Endothelial cell of umbilical vein (primary cell): ENCODE results near the gene MAP3K10. TPM values are rescaled to one million over a fixed set of nuclear protein-coding genes. Genes with fewer than 3 reads are reported as not detected.

ENCODE experiments used
- BruUV-seq: library from RNA; stranded (reverse); fragments of 400-500 nt; replicated peaks from 2 replicates; lab custom pipeline; 2021; lab: Mats Ljungman, UMichigan
- CTCF ChIA-PET: fragments of 300-600, 350-600 bp; sonication (Branson Sonifier 250); formaldehyde crosslinking; loops from one replicate; lab custom pipeline; 2021; ENCODE audit warnings: antibody characterized with exemption, inconsistent platforms; lab: Charles Lee
- POLR2A ChIA-PET: fragments of 300-600, 350-600 bp; sonication (Branson Sonifier 250); formaldehyde crosslinking; loops from one replicate; lab custom pipeline; 2021; ENCODE audit warnings: antibody characterized with exemption, inconsistent platforms; lab: Charles Lee
- DNase-seq: peaks from one replicate; pipeline ENCODE4 v3.0.0-alpha.2; 2011; ENCODE audit warnings: low read depth, low spot score
- FAIRE-seq: peaks from 2 replicates; lab custom pipeline; 2011; peaks lifted over from hg19 to GRCh38; lab: Jason Lieb, UNC
- H2AFZ ChIP-seq: 2 replicates; pipeline ENCODE4 v1.6.0; 2012; ENCODE audit warnings: low read depth, low read length, control low read depth, inconsistent platforms
- H3K27ac ChIP-seq: 2 replicates; pipeline ENCODE4 v1.5.1; 2011; ENCODE audit warnings: low read depth, mild to moderate bottlenecking, control low read depth, low read length, moderate library complexity; ENCODE audit not compliant: insufficient read depth
- H3K27me3 ChIP-seq, 2 experiments: 2 replicates each; pipeline versions ENCODE4 v1.6.0 to v1.6.1; 2011; ENCODE audit warnings: low read length in 2 of 2, mixed read lengths in 1 of 2; ENCODE audit not compliant: control insufficient read depth in 2 of 2, insufficient read depth in 2 of 2
- H3K36me3 ChIP-seq, 2 experiments: 2 replicates in 1 of 2; 3 replicates in 1 of 2; pipeline ENCODE4 v1.5.1; 2011; ENCODE audit warnings: low read length in 2 of 2, mild to moderate bottlenecking in 1 of 2, moderate library complexity in 1 of 2; ENCODE audit not compliant: control insufficient read depth in 2 of 2, insufficient read depth in 2 of 2; ENCODE audit errors: extremely low read depth in 1 of 2
- H3K4me1 ChIP-seq: 3 replicates; pipeline ENCODE4 v1.5.1; 2011; ENCODE audit warnings: mild to moderate bottlenecking, low read length; ENCODE audit not compliant: control insufficient read depth, insufficient read depth; ENCODE audit errors: extremely low read depth
- H3K4me2 ChIP-seq: 2 replicates; pipeline ENCODE4 v1.6.1; 2011; ENCODE audit warnings: low read length, control low read depth, mixed read lengths; ENCODE audit not compliant: insufficient read depth
- H3K4me3 ChIP-seq, 3 experiments: fragments of 200-600 bp in 1 of 3; sonication (generic), shearing (Covaris generic) in 1 of 3; replicated peaks in 1 of 3; 2 replicates each; pipeline ENCODE4 v1.5.1; 2011 to 2016; ENCODE audit warnings: control low read depth in 3 of 3, low read length in 3 of 3, mild to moderate bottlenecking in 2 of 3, inconsistent platforms in 1 of 3, low read depth in 1 of 3, moderate library complexity in 1 of 3; ENCODE audit not compliant: insufficient read depth in 1 of 3
- H3K79me2 ChIP-seq: 2 replicates; pipeline ENCODE4 v1.6.0; 2012; ENCODE audit warnings: low read length, inconsistent platforms; ENCODE audit not compliant: control insufficient read depth, insufficient read depth
- H3K9ac ChIP-seq: replicated peaks from 2 replicates; pipeline ENCODE3; 2011; ENCODE audit warnings: low read length, control low read depth; ENCODE audit not compliant: insufficient read depth; ENCODE audit errors: extremely low read depth
- H3K9me1 ChIP-seq: replicated peaks from 3 replicates; pipeline ENCODE4 v1.6.0; 2011; ENCODE audit warnings: mild to moderate bottlenecking, low read length; ENCODE audit not compliant: control insufficient read depth, insufficient read depth; ENCODE audit errors: extremely low read depth
- H3K9me3 ChIP-seq: replicated peaks from 2 replicates; pipeline ENCODE4 v1.5.1; 2012; ENCODE audit warnings: low read length, inconsistent platforms; ENCODE audit not compliant: control insufficient read depth, insufficient read depth
- H4K20me1 ChIP-seq: replicated peaks from 2 replicates; pipeline ENCODE3; 2011; ENCODE audit warnings: mild to moderate bottlenecking, low read length; ENCODE audit not compliant: control insufficient read depth, insufficient read depth; ENCODE audit errors: extremely low read depth
- CTCF ChIP-seq, 2 donors: IDR thresholded peaks; 1 replicate in 1 of 2; 2 replicates in 1 of 2; pipeline ENCODE4 v1.5.1; 2011; ENCODE audit warnings: low read length in 2 of 2, mild to moderate bottlenecking in 2 of 2, moderate library complexity in 2 of 2, control low read depth in 1 of 2, inconsistent platforms in 1 of 2, low read depth in 1 of 2; ENCODE audit not compliant: insufficient read depth in 1 of 2; ENCODE audit errors: extremely low read depth in 1 of 2
- EZH2 ChIP-seq: IDR thresholded peaks from 2 replicates; pipeline ENCODE4 v1.6.1; 2012; ENCODE audit warnings: borderline replicate concordance, low read depth, mild to moderate bottlenecking, moderate library complexity, low read length, inconsistent platforms; ENCODE audit not compliant: severe bottlenecking
- FOS ChIP-seq: IDR thresholded peaks from 2 replicates; pipeline ENCODE4 v1.6.1; 2011; ENCODE audit warnings: mild to moderate bottlenecking, low read length, moderate library complexity, borderline replicate concordance; ENCODE audit not compliant: insufficient read depth
- GATA2 ChIP-seq: IDR thresholded peaks from 2 replicates; pipeline ENCODE4 v1.7.0; 2011; ENCODE audit warnings: low read depth, mild to moderate bottlenecking, moderate library complexity, mixed read lengths, low read length; ENCODE audit not compliant: insufficient read length, insufficient read depth
- JUN ChIP-seq: IDR thresholded peaks from 2 replicates; pipeline ENCODE4 v1.6.1; 2011; ENCODE audit warnings: borderline replicate concordance, low read depth; ENCODE audit not compliant: insufficient read length, insufficient read depth
- MAX ChIP-seq: IDR thresholded peaks from 2 replicates; pipeline ENCODE4 v1.6.1; 2011; ENCODE audit not compliant: insufficient read depth, insufficient read length
- MYC ChIP-seq: IDR thresholded peaks from one replicate; pipeline ENCODE4 v1.6.1; 2011; ENCODE audit warnings: mild to moderate bottlenecking, low read depth, low read length
- POLR2A ChIP-seq: IDR thresholded peaks from 2 replicates; pipeline ENCODE4 v1.6.1; 2012; ENCODE audit warnings: low read depth, mild to moderate bottlenecking, control low read depth, low read length
- POLR2AphosphoS5 ChIP-seq: IDR thresholded peaks from 2 replicates; pipeline ENCODE4 v1.6.1; 2012; ENCODE audit warnings: low read depth, mild to moderate bottlenecking, control low read depth, low read length, moderate library complexity; ENCODE audit not compliant: insufficient read depth
- dilution Hi-C: fragments of 300-500 bp; cut with MboI; formaldehyde crosslinking; loops from one replicate; pipeline ENCODE4 v1.15.0; 2019; ENCODE audit warnings: low sequenced_read_pairs; ENCODE audit not compliant: extremely low pct_ligation_motif_present
- intact Hi-C: fragments of 100-400 bp; cut with micrococcal nuclease; formaldehyde crosslinking; loops from one replicate; pipeline ENCODE4 v1.10.0; 2022
- polyA plus RNA-seq, 4 experiments: library from polyadenylated mRNA; depleted of rRNA in 3 of 4; stranded (reverse) in 3 of 4; unstranded in 1 of 4; fragments of >200 nt; gene quantifications; 2 replicates each; pipeline versions ENCODE4 v1.2.1 to v1.2.3, GENCODE V29; 2011 to 2012; ENCODE audit warnings: missing spikeins in 1 of 4
- total RNA-seq: library from RNA; stranded (reverse); gene quantifications from 2 replicates; pipeline ENCODE4 v1.2.3, GENCODE V29; 2021

Gene MAP3K10
- total and polyA plus RNA-seq, 2 donors (not counting 3 experiments of a cell fraction or from before 2014, with no cell fraction given): 6.3 to 19.4 TPM

GRCh38 chr19:40224342-40225150 is 33.3 kb downstream of the MAP3K10 start:
- ChIA-PET CTCF (interaction anchor here (2.7 kb wide), 1 partner anchor 85 kb away, joined by 8 read pairs; no protein-coding TSS in a partner anchor), POLR2A (no interaction called here)
- no peaks in the 10 kb centered on the region for H4K20me1 ChIP-seq
- BruUV-seq: no TSS peak
- dilution Hi-C loops (no loop called here), intact Hi-C loops (loop anchor here (5.0 kb wide), 1 partner anchor 67 kb away; no protein-coding TSS in a partner anchor)
- H3K79me2 ChIP-seq: no peaks in the 10 kb centered on the region
- H3K9me3 ChIP-seq: no peaks in the 10 kb centered on the region
- no peak for FAIRE-seq
- H3K27ac ChIP-seq: no peak overlapping the region
- H3K9me1 ChIP-seq: no peaks in the 10 kb centered on the region
- H3K36me3 ChIP-seq: no peaks in the 10 kb centered on the region
- H3K4me1 ChIP-seq: peaks cover 18% of the 10 kb centered on the region
- peaks cover 23 to 35% of the 10 kb centered on the region in 2 experiments for H3K27me3 ChIP-seq
- no peak overlapping the region for H3K9ac ChIP-seq
- H3K4me3 ChIP-seq: no peak overlapping the region
- TF ChIP-seq POLR2A (no peak), POLR2AphosphoS5 (no peak), MAX (no peak), FOS (no peak), CTCF (IDR thresholded peaks at IDR 0.05; ENCODE audit: extremely low read depth in 1 of 2, insufficient read depth in 1 of 2, low read depth in 1 of 2, low read length in 2 of 2) (no peak), GATA2 (no peak), EZH2 (no peak), JUN (no peak), MYC (no peak)
- no peak overlapping the region for H3K4me2 ChIP-seq
- H2AFZ ChIP-seq: no peak overlapping the region
- DNase-seq: no peak
